CD14-positive monocyte (primary cell): Measurements from ENCODE around the gene TTC33. TPM values are rescaled to one million over a fixed set of nuclear protein-coding genes. Genes with fewer than 3 reads are reported as not detected.
"Not testable (repeated sequence)": the region's sequence is repeated elsewhere in the genome, so short reads cannot be mapped to it uniquely, and the experiment has no call there.

Experiments used
- DNase-seq, 3 donors: peaks; one replicate each; pipeline ENCODE4 v3.0.0-alpha.2; 2011 to 2022
- H2AFZ ChIP-seq: 2 replicates; pipeline ENCODE4 v1.6.0; 2012; ENCODE audit warnings: mild to moderate bottlenecking, low read depth, low read length, inconsistent platforms; ENCODE audit not compliant: insufficient read depth, poor library complexity, severe bottlenecking
- H3K27ac ChIP-seq, 2 donors: 1 replicate in 1 of 2; 2 replicates in 1 of 2; pipeline ENCODE4 v1.5.1; 2012 to 2013; ENCODE audit warnings: low read length in 2 of 2, control low read depth in 1 of 2, inconsistent platforms in 1 of 2, low read depth in 1 of 2, mild to moderate bottlenecking in 1 of 2
- H3K27me3 ChIP-seq, 2 donors: one replicate each; pipeline versions ENCODE4 v1.6.0 to v1.6.1; 2011 to 2013; ENCODE audit warnings: low read length in 2 of 2; ENCODE audit not compliant: control insufficient read depth in 2 of 2, insufficient read depth in 2 of 2
- H3K36me3 ChIP-seq, 2 donors: replicated peaks in 1 of 2; 1 replicate in 1 of 2; 2 replicates in 1 of 2; pipeline versions ENCODE4 v1.5.1 to v1.6.1; 2012 to 2013; ENCODE audit warnings: low read length in 2 of 2, control low read depth in 1 of 2, inconsistent platforms in 1 of 2, mild to moderate bottlenecking in 1 of 2; ENCODE audit not compliant: insufficient read depth in 2 of 2, control insufficient read depth in 1 of 2
- H3K4me1 ChIP-seq, 2 donors: 1 replicate in 1 of 2; 2 replicates in 1 of 2; pipeline versions ENCODE4 v1.5.1 to v1.6.1; 2012 to 2013; ENCODE audit warnings: low read length in 2 of 2, control low read depth in 1 of 2, inconsistent platforms in 1 of 2, mild to moderate bottlenecking in 1 of 2, moderate library complexity in 1 of 2; ENCODE audit not compliant: insufficient read depth in 2 of 2, control insufficient read depth in 1 of 2
- H3K4me2 ChIP-seq: replicated peaks from 2 replicates; pipeline ENCODE3; 2012; ENCODE audit warnings: low read length, moderate library complexity, mild to moderate bottlenecking; ENCODE audit not compliant: poor library complexity, severe bottlenecking; ENCODE audit errors: extremely low read depth
- H3K4me3 ChIP-seq, 3 experiments: fragments of 200-600 bp in 1 of 3; sonication (generic) in 1 of 3; replicated peaks in 1 of 3; 1 replicate in 2 of 3; 2 replicates in 1 of 3; pipeline ENCODE4 v1.5.1; 2011 to 2013; ENCODE audit warnings: low read length in 3 of 3, mild to moderate bottlenecking in 3 of 3, control low read depth in 2 of 3, low read depth in 2 of 3, inconsistent platforms in 1 of 3, moderate library complexity in 1 of 3
- H3K79me2 ChIP-seq: 2 replicates; pipeline ENCODE4 v1.6.0; 2012; ENCODE audit warnings: mild to moderate bottlenecking, control low read depth, inconsistent platforms, low read length, moderate library complexity; ENCODE audit not compliant: insufficient read depth
- H3K9ac ChIP-seq: 2 replicates; pipeline ENCODE4 v1.6.0; 2017; ENCODE audit warnings: low read length, mild to moderate bottlenecking; ENCODE audit not compliant: insufficient read depth, poor library complexity, severe bottlenecking
- H3K9me3 ChIP-seq, 2 donors: replicated peaks in 1 of 2; 1 replicate in 1 of 2; 2 replicates in 1 of 2; pipeline versions ENCODE4 v1.5.1 to v1.6.1; 2012 to 2013; ENCODE audit warnings: low read length in 2 of 2, control low read depth in 1 of 2; ENCODE audit not compliant: control insufficient read depth in 1 of 2, insufficient read depth in 1 of 2
- H4K20me1 ChIP-seq: 2 replicates; pipeline ENCODE4 v1.6.0; 2012; ENCODE audit warnings: mild to moderate bottlenecking, low read length, control low read depth, moderate library complexity; ENCODE audit not compliant: insufficient read depth
- H3K27ac Mint-ChIP-seq, 7 donors: one replicate each; pipeline ENCODE4 v1.8.0; 2020; ENCODE audit warnings: mild to moderate bottlenecking in 7 of 7, mixed read lengths in 7 of 7, moderate library complexity in 6 of 7, inconsistent platforms in 2 of 7
- H3K27me3 Mint-ChIP-seq, 3 donors: one replicate each; pipeline ENCODE4 v1.8.0; 2021 to 2022; ENCODE audit warnings: low read depth in 3 of 3, mild to moderate bottlenecking in 3 of 3, mixed read lengths in 3 of 3, moderate library complexity in 3 of 3, inconsistent platforms in 1 of 3
- H3K36me3 Mint-ChIP-seq, 2 donors: one replicate each; pipeline ENCODE4 v1.8.0; 2020; ENCODE audit warnings: mixed read lengths in 2 of 2, inconsistent platforms in 1 of 2, mild to moderate bottlenecking in 1 of 2
- H3K4me1 Mint-ChIP-seq: one replicate; pipeline ENCODE4 v1.8.0; 2020; ENCODE audit warnings: mild to moderate bottlenecking, mixed read lengths
- H3K4me3 Mint-ChIP-seq, 2 donors: one replicate each; pipeline ENCODE4 v1.8.0; 2020; ENCODE audit warnings: mild to moderate bottlenecking in 2 of 2, mixed read lengths in 2 of 2, moderate library complexity in 1 of 2
- H3K9me3 Mint-ChIP-seq, 7 donors: one replicate each; pipeline ENCODE4 v1.8.0; 2020 to 2022; ENCODE audit warnings: mixed read lengths in 7 of 7, mild to moderate bottlenecking in 6 of 7, moderate library complexity in 6 of 7, inconsistent platforms in 2 of 7
- WGBS: methylation state at CpG from one replicate; pipeline ENCODE4 v1.1.5; 2013; ENCODE audit warnings: missing lambda C conversion rate; ENCODE audit not compliant: insufficient coverage; 5-methylcytosine and 5-hydroxymethylcytosine counted together
- intact Hi-C, 2 donors: fragments of 100-400 bp; cut with micrococcal nuclease; formaldehyde crosslinking; loops; one replicate each; pipeline versions ENCODE4 v1.15.0 to v1.15.1; 2023
- polyA plus RNA-seq, 3 donors: library from polyadenylated mRNA; depleted of rRNA in 1 of 3; unstranded in 2 of 3; stranded (reverse) in 1 of 3; fragments of 300-500 nt in 2 of 3; fragments of >200 nt in 1 of 3; fragmentation: Illumina TruSeq in 2 of 3; gene quantifications; 1 replicate in 2 of 3; 2 replicates in 1 of 3; pipeline ENCODE4 v1.2.3, GENCODE V29; 2012 to 2021
- TF ChIP-seq, protein P1 (sequence below): fragments of 200-600 bp; IDR thresholded peaks from one replicate; pipeline ENCODE4 v1.8.0; 2022; ENCODE audit warnings: antibody characterized with exemption, mild to moderate bottlenecking

Gene TTC33
- polyA plus RNA-seq, 3 donors, result 1.5 to 11.7 (median 9.4) TPM

DNA sequence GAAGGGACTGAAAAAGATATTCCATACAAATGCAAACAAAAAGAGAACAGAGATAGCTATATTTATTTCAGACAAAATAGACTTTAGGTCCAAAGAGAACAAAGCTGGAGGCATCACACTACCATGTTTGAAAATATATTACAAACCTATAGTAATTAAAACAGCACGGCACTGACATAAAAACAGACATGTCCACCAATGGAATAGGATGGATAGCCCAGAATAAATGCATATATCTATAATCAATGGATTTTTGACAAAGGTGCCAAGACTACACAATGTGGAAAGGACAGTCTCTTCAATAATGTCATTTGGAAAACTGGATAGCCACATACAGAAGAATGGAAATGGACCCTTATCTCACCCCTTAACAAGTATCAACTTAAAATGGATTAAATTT, 32.2 kb upstream of the TTC33 start:
- H3K79me2 ChIP-seq, result peaks cover 99% of the 10 kb centered on the region
- H3K4me1 Mint-ChIP-seq, result peaks cover 27% of the 10 kb centered on the region
- H3K27ac ChIP-seq, result no peak overlapping the region
- peaks cover 0 to 15% of the 10 kb centered on the region in 2 donors for H3K36me3 ChIP-seq
- H2AFZ ChIP-seq, result no peak overlapping the region
- no CpG with 5 or more reads among the region's 1 CpG for WGBS
- peaks cover 98% of the 10 kb centered on the region for H4K20me1 ChIP-seq
- H3K9me3 ChIP-seq, result no peaks in the 10 kb centered on the region
- H3K4me3 Mint-ChIP-seq, result no peak overlapping the region
- H3K27me3 Mint-ChIP-seq, result peaks cover 0 to 2% (median 1%) of the 10 kb centered on the region in 3 donors
- H3K27ac Mint-ChIP-seq, result no peak overlapping the region
- no peaks in the 10 kb centered on the region for H3K27me3 ChIP-seq
- intact Hi-C loops, result no loop called here
- DNase-seq, result no peak
- no peak overlapping the region for H3K9ac ChIP-seq
- peaks cover 9 to 19% of the 10 kb centered on the region in 2 donors for H3K36me3 Mint-ChIP-seq
- H3K4me2 ChIP-seq, result no peak overlapping the region
- peaks cover 0 to 2% (median 0%) of the 10 kb centered on the region in 7 donors for H3K9me3 Mint-ChIP-seq
- peaks cover 4 to 13% of the 10 kb centered on the region in 2 donors for H3K4me1 ChIP-seq
- no peak overlapping the region for H3K4me3 ChIP-seq
- TF ChIP-seq, protein P1, sequence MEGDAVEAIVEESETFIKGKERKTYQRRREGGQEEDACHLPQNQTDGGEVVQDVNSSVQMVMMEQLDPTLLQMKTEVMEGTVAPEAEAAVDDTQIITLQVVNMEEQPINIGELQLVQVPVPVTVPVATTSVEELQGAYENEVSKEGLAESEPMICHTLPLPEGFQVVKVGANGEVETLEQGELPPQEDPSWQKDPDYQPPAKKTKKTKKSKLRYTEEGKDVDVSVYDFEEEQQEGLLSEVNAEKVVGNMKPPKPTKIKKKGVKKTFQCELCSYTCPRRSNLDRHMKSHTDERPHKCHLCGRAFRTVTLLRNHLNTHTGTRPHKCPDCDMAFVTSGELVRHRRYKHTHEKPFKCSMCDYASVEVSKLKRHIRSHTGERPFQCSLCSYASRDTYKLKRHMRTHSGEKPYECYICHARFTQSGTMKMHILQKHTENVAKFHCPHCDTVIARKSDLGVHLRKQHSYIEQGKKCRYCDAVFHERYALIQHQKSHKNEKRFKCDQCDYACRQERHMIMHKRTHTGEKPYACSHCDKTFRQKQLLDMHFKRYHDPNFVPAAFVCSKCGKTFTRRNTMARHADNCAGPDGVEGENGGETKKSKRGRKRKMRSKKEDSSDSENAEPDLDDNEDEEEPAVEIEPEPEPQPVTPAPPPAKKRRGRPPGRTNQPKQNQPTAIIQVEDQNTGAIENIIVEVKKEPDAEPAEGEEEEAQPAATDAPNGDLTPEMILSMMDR, result no peak

DNA sequence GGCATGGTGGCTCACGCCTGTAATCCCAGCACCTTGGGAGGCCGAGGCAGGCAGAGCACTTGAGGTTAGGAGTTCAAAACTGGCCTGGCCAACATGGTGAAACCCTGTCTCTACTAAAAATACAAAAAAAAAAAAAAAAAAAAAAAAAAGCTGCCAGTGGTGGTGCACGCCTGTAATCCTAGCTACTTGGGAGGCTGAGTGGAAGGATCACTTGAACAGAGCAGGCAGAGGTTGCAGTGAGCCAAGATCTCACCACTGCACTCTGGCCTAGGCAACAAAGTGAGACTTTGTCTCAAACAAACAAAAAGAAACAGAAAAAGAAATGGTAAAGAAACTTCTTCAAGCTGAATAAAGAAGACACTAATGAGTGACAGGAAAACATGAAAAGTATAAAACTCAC, 30.9 kb upstream of the TTC33 start:
- H3K27me3 Mint-ChIP-seq, H3K4me3 Mint-ChIP-seq, H3K27me3 ChIP-seq, H3K27ac ChIP-seq, DNase-seq, H3K4me2 ChIP-seq, H3K9me3 ChIP-seq, H3K4me3 ChIP-seq, intact Hi-C loops, H2AFZ ChIP-seq, H3K9me3 Mint-ChIP-seq, H3K9ac ChIP-seq: not testable (repeated sequence)
- H3K4me1 Mint-ChIP-seq, result peaks cover 36% of the 10 kb centered on the region
- peaks cover 0 to 15% of the 10 kb centered on the region in 2 donors for H3K36me3 ChIP-seq
- H3K36me3 Mint-ChIP-seq, result peaks cover 9 to 15% of the 10 kb centered on the region in 2 donors
- H3K4me1 ChIP-seq, result peaks cover 4 to 13% of the 10 kb centered on the region in 2 donors
- H3K27ac Mint-ChIP-seq, result peak overlapping the region in 1 of 7 donors; percentile 41
- peaks cover 99% of the 10 kb centered on the region for H3K79me2 ChIP-seq
- no CpG with 5 or more reads among the region's 3 CpGs for WGBS
- H4K20me1 ChIP-seq, result peaks cover 98% of the 10 kb centered on the region
